ENCODE data around the gene SYNE3.
A peak's percentile ranks its signal among the peaks of the same experiment; 100 is the strongest.

GRCh38 chr14:95515596-95516552, 576 bp downstream of the SYNE3 start:
- TF ChIP-seq EZH2 (IDR thresholded peaks at IDR 0.05; ENCODE audit: borderline replicate concordance, insufficient read depth, low read depth, low read length, poor library complexity, severe bottlenecking) (no peak), CTCF (IDR thresholded peaks at IDR 0.05) (peak; percentile 65)

All from B cell (primary cell).